ENCODE data around the gene KRTAP24-1. TPM values are rescaled to one million over a fixed set of nuclear protein-coding genes. Genes with fewer than 3 reads are reported as not detected.

The KRTAP24-1 gene
- total and polyA plus RNA-seq, 2 of the 4 experiments (the other 2 are of a cell fraction), result not detected

DNA sequence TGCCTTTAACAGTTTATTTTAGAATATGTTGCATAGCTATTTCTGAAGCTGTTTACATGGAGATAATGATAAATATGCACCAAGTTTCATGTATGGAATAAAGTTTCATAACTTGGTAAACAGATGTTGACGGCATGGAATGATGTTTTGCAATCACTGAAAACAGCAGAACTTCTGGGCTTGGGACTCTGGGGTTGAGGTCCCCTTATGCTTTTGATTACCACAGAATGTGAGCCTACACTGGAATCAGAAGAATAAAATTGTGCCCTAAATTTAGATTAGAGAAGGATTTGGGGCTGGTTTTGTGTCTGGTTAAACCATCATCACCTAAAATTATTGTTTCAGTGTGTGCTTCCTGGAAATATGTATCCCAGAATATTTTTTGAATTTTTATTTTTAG is 11.1 kb downstream of the KRTAP24-1 start:
- WGBS, 2 experiments (ENCODE audit: extremely low coverage in 2 of 2, insufficient read length in 1 of 2), result no CpG with 5 or more reads among the region's 1 CpG

More for the DNA sequence above, 11.1 kb downstream of the KRTAP24-1 start:
- H2BK5ac ChIP-seq (ENCODE audit: low read depth, low read length, poor library complexity, severe bottlenecking), result no peak overlapping the region
- TF ChIP-seq RAD21 (IDR thresholded peaks at IDR 0.05; ENCODE audit: low read length) (no peak), SMC3 (IDR thresholded peaks at IDR 0.05; ENCODE audit: low read depth, low read length) (no peak), RFX5 (IDR thresholded peaks at IDR 0.05; ENCODE audit: low read depth, low read length) (no peak), BHLHE40 (IDR thresholded peaks at IDR 0.05; ENCODE audit: low read depth, low read length) (no peak), MAFK (IDR thresholded peaks at IDR 0.05; ENCODE audit: low read depth, low read length) (no peak), NFE2L2 (IDR thresholded peaks at IDR 0.05; ENCODE audit: low read depth, low read length) (no peak), POLR2A (IDR thresholded peaks at IDR 0.05; ENCODE audit: low read depth, low read length) (no peak), CEBPB (IDR thresholded peaks at IDR 0.05; ENCODE audit: low read depth, low read length) (no peak), ELK1 (IDR thresholded peaks at IDR 0.05; ENCODE audit: borderline replicate concordance, low read depth, low read length) (no peak)
- no TSS peak for BruUV-seq (replicated peaks)
- H2AK5ac ChIP-seq (ENCODE audit: low read depth, low read length), result no peak overlapping the region
- ChIA-PET CTCF (interaction anchor here (0.5 kb wide), 1 partner anchor 15 kb away, joined by 3 read pairs; no protein-coding TSS in a partner anchor), POLR2A (ENCODE audit: unreplicated experiment) (no interaction called here)
- H3K9ac ChIP-seq (ENCODE audit: low read depth, low read length), result no peak overlapping the region
- no peak overlapping the region for H3K4ac ChIP-seq (ENCODE audit: low read depth, low read length)
- H2AK9ac ChIP-seq (replicated peaks; ENCODE audit: low read depth, low read length, poor library complexity), result no peak overlapping the region
- no peak overlapping the region for H3K23ac ChIP-seq (ENCODE audit: low read depth, low read length)
- no peak overlapping the region for H3K4me2 ChIP-seq (ENCODE audit: low read depth, low read length)
- intact Hi-C loops (cut with micrococcal nuclease), result no loop called here
- H3K4me3 ChIP-seq (ENCODE audit: insufficient read depth, low read depth, low read length), result no peak overlapping the region
- in situ Hi-C loops (cut with MboI; ENCODE audit: low sequenced_read_pairs), result no loop called here
- H3K18ac ChIP-seq (ENCODE audit: low read depth, low read length), result no peak overlapping the region
- DNase-seq (no peak), ATAC-seq (ENCODE audit: low read depth) (no peak)
- no peak overlapping the region for H3K14ac ChIP-seq (replicated peaks; ENCODE audit: low read depth, low read length)
- no peak overlapping the region for H4K91ac ChIP-seq (ENCODE audit: insufficient read depth, low read depth, low read length)
- no peaks in the 10 kb centered on the region for H4K20me1 ChIP-seq (ENCODE audit: insufficient read depth, low read length)
- peaks cover 10% of the 10 kb centered on the region for H3K9me3 ChIP-seq (ENCODE audit: control insufficient read depth, insufficient read depth, low read length)
- dilution Hi-C loops (cut with HindIII; ENCODE audit: low sequenced_read_pairs, unreplicated experiment), result no loop called here
- no peak overlapping the region for H3K56ac ChIP-seq (ENCODE audit: extremely low read depth, insufficient read depth, low read length)
- H2BK120ac ChIP-seq (ENCODE audit: low read depth, low read length), result no peak overlapping the region
- no peaks in the 10 kb centered on the region for H3K36me3 ChIP-seq (ENCODE audit: control insufficient read depth, insufficient read depth, low read length)
- no peaks in the 10 kb centered on the region for H3K4me1 ChIP-seq (ENCODE audit: control insufficient read depth, insufficient read depth, low read length)
- H3K27ac ChIP-seq (ENCODE audit: insufficient read depth, low read length), result no peak overlapping the region
- no peak overlapping the region for H4K5ac ChIP-seq (ENCODE audit: low read depth, low read length)
- H2AFZ ChIP-seq (replicated peaks; ENCODE audit: low read length, poor library complexity), result no peak overlapping the region
- no peaks in the 10 kb centered on the region for H3K9me1 ChIP-seq (ENCODE audit: insufficient read depth, low read length)
- H4K8ac ChIP-seq (ENCODE audit: low read depth in 2 of 2, low read length in 2 of 2), result no peak overlapping the region
- no peaks in the 10 kb centered on the region for H3K27me3 ChIP-seq (ENCODE audit: control insufficient read depth, insufficient read depth, low read length)
- H2BK15ac ChIP-seq (ENCODE audit: low read depth, low read length), result no peak overlapping the region
- no peaks in the 10 kb centered on the region for H3K79me1 ChIP-seq (ENCODE audit: low read depth in 1 of 2, low read length in 2 of 2)
- no peak overlapping the region for H2BK20ac ChIP-seq (ENCODE audit: low read depth, low read length)
